ENCODE measurements around the gene MN1.

The MN1 gene

GRCh38 chr22:27835446-27835845, 33.9 kb upstream of the MN1 start:
- no peaks in the 10 kb centered on the region for H3K9me3 ChIP-seq (replicated peaks; ENCODE audit: insufficient read depth, low read length)
- no peaks in the 10 kb centered on the region for H3K36me3 ChIP-seq (replicated peaks; ENCODE audit: insufficient read depth, low read length)
- no peak overlapping the region for H3K4me3 ChIP-seq (ENCODE audit: low read length)
- H2AFZ ChIP-seq (ENCODE audit: low read length): no peak overlapping the region
- no peak overlapping the region for H3K4me2 ChIP-seq (ENCODE audit: low read depth, low read length)
- no peaks in the 10 kb centered on the region for H3K9me2 ChIP-seq (replicated peaks; ENCODE audit: insufficient read depth, low read length)
- H3K9ac ChIP-seq (ENCODE audit: low read length): no peak overlapping the region
- no peaks in the 10 kb centered on the region for H3K27me3 ChIP-seq (replicated peaks; ENCODE audit: insufficient read depth, low read length)
- H3K4me1 ChIP-seq (ENCODE audit: low read length): no peaks in the 10 kb centered on the region
- DNase-seq: no peak
- H3K27ac ChIP-seq (ENCODE audit: low read length): no peak overlapping the region
- H3F3A ChIP-seq (ENCODE audit: insufficient read depth, low read length): no peaks in the 10 kb centered on the region
- no peaks in the 10 kb centered on the region for H4K20me1 ChIP-seq (ENCODE audit: insufficient read depth, low read length)
- H3K79me2 ChIP-seq (ENCODE audit: low read length): no peaks in the 10 kb centered on the region
- TF ChIP-seq EZH2 (optimal IDR thresholded peaks at IDR 0.05; ENCODE audit: low read depth, low read length) (no peak), EZH2phosphoT487 (IDR thresholded peaks at IDR 0.05; ENCODE audit: low read length) (no peak), CTCF (IDR thresholded peaks at IDR 0.05; ENCODE audit: low read length) (no peak)

GRCh38 chr22:27834364-27835185, 33.0 kb upstream of the MN1 start:
- no peaks in the 10 kb centered on the region for H3K9me3 ChIP-seq (replicated peaks; ENCODE audit: insufficient read depth, low read length)
- H2AFZ ChIP-seq (ENCODE audit: low read length): no peak overlapping the region
- no peak for DNase-seq
- no peaks in the 10 kb centered on the region for H3K79me2 ChIP-seq (ENCODE audit: low read length)
- no peaks in the 10 kb centered on the region for H3K36me3 ChIP-seq (replicated peaks; ENCODE audit: insufficient read depth, low read length)
- TF ChIP-seq CTCF (IDR thresholded peaks at IDR 0.05; ENCODE audit: low read length): no peak
- TF ChIP-seq EZH2 (optimal IDR thresholded peaks at IDR 0.05; ENCODE audit: low read depth, low read length): no peak
- TF ChIP-seq EZH2phosphoT487 (IDR thresholded peaks at IDR 0.05; ENCODE audit: low read length): no peak
- H3K27me3 ChIP-seq (replicated peaks; ENCODE audit: insufficient read depth, low read length): no peaks in the 10 kb centered on the region
- H4K20me1 ChIP-seq (ENCODE audit: insufficient read depth, low read length): no peaks in the 10 kb centered on the region
- H3K4me2 ChIP-seq (ENCODE audit: low read depth, low read length): no peak overlapping the region
- H3K4me3 ChIP-seq (ENCODE audit: low read length): no peak overlapping the region
- H3K9ac ChIP-seq (ENCODE audit: low read length): no peak overlapping the region
- H3F3A ChIP-seq (ENCODE audit: insufficient read depth, low read length): no peaks in the 10 kb centered on the region
- no peaks in the 10 kb centered on the region for H3K9me2 ChIP-seq (replicated peaks; ENCODE audit: insufficient read depth, low read length)
- H3K4me1 ChIP-seq (ENCODE audit: low read length): no peaks in the 10 kb centered on the region
- H3K27ac ChIP-seq (ENCODE audit: low read length): no peak overlapping the region

GRCh38 chr22:27833803-27834202, 32.2 kb upstream of the MN1 start:
- Histone ChIP-seq H2AFZ (ENCODE audit: low read length) (no peak overlapping the region), H3K9me2 (replicated peaks; ENCODE audit: insufficient read depth, low read length) (no peaks in the 10 kb centered on the region), H3K36me3 (replicated peaks; ENCODE audit: insufficient read depth, low read length) (no peaks in the 10 kb centered on the region), H3K79me2 (ENCODE audit: low read length) (no peaks in the 10 kb centered on the region), H3K9me3 (replicated peaks; ENCODE audit: insufficient read depth, low read length) (no peaks in the 10 kb centered on the region), H3K27me3 (replicated peaks; ENCODE audit: insufficient read depth, low read length) (no peaks in the 10 kb centered on the region), H3K4me3 (ENCODE audit: low read length) (no peak overlapping the region), H4K20me1 (ENCODE audit: insufficient read depth, low read length) (no peaks in the 10 kb centered on the region), H3K4me2 (ENCODE audit: low read depth, low read length) (no peak overlapping the region), H3F3A (ENCODE audit: insufficient read depth, low read length) (no peaks in the 10 kb centered on the region), H3K4me1 (ENCODE audit: low read length) (no peaks in the 10 kb centered on the region), H3K27ac (ENCODE audit: low read length) (no peak overlapping the region), H3K9ac (ENCODE audit: low read length) (no peak overlapping the region)
- no peak for TF ChIP-seq EZH2 (optimal IDR thresholded peaks at IDR 0.05; ENCODE audit: low read depth, low read length)
- TF ChIP-seq EZH2phosphoT487 (IDR thresholded peaks at IDR 0.05; ENCODE audit: low read length): no peak
- TF ChIP-seq CTCF (IDR thresholded peaks at IDR 0.05; ENCODE audit: low read length): no peak
- DNase-seq: no peak
